Stimulated activated CD8-positive, alpha-beta memory T cell treated with anti-CD3 and anti-CD28 coated beads, Interleukin-12 subunit alpha, Interleukin-12 subunit beta, amount 100 ng/mL, for 4 hours (primary cell): Measurements from ENCODE around the gene PTPRT.

Source experiments
- DNase-seq: peaks from one replicate; pipeline ENCODE4 v3.0.0-alpha.2; 2020; ENCODE audit warnings: low read depth

The PTPRT gene

DNA sequence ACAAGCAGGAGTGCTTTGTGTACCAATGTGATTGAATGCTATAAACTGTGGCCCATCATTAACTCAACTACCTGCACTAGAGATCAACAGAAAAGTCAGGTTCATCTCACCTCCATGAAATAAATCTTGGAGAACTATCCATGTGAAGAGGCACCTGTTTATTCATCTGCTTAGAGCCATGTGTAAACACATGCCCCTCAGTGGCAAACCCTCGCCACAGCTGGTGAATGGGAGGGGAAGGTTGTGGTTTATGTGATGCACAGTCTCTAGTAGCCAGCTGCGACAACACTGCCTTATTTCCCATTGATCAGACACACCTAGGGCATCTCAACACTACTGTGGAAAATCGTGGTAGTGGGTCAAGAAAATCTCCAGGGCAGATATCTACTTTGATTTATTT lies 640.2 kb downstream of the PTPRT start:
- DNase-seq: no peak

DNA sequence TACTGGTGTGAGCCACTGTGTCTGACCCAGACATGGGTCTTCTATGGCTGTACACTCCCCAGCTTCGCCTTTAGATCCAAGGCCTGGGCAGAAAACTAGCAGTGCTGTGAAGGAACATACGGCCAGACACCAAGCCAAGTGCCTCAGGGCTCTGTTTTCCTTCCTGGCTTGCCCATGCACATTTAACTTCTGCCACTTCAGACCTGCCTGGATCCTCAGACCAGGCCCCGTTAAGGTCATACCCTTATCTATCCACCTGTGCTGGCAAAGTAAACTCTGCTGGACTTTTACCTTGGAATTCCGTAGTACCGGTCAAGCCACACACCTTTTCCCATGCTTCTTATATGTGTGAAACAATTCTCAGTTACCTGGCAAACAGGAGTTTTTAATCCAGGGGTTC lies 644.8 kb downstream of the PTPRT start:
- no peak for DNase-seq

DNA sequence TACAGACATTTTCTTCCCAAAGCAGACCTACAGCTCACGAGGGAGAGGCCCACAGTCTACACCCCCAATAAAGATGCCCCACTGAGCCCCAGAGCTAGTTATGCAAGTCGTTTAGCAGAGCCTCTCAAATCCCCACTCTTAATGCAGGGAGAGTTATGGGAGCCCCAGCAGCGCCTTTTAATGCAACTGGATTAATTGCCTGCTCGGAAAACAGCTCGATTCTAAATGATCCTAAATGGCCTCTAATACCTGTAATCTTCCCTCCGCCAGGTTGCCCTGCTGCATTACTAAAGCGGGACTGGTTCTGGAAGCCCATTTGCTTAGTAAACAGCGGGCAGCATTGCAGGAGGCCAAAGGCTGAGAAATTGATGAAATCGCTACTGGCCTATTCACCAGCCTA lies 656.9 kb downstream of the PTPRT start:
- no peak for DNase-seq

DNA sequence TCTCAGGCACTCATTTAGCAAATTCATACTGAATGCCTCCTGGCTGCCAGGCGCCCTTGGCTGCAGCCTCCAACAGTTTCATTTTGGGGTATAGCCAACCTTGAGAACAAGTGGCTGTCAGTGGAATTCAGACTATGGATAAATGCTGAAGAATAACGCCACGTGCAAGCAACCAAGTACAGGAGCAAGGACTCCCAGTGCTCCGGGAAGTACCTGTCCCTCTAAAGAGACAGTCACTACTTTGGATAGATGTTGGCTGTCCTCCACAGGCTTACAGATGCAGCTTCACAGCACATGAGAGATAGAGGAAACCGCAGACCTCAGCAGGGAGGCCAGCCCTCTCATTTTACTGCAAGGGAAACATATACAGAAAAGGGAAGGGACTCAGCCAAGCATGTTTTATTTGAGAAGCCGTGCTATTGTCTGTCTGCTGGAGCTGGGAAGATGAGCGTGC lies 658.2 kb downstream of the PTPRT start:
- no peak for DNase-seq

DNA sequence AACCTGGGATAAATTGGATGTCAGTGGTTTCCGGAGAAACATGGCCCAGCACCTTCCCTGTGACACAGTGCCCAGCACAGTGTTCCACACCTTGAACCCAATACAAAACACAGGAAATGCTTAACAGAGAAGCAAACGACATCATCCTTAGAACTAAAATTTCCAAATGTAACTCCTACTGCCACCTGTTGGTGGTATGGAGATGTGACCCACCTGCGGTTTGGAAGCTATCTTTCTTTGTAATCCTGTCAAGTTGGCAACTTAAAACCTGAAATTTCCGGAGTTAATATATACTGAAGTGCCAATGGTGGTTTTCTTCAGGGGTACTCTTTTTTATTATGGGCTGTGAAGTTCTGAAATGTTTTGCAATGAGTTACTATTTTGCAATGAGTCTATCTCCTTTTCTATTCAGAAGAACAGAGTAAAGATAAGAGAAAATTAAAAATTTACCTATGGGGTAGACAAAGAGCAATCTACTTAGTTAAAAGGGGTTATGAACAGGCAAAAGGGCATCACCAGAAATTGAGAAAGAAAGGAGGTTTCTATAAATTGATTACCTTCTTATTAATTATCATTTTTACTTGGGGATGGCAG lies 658.8 kb downstream of the PTPRT start:
- no peak for DNase-seq

DNA sequence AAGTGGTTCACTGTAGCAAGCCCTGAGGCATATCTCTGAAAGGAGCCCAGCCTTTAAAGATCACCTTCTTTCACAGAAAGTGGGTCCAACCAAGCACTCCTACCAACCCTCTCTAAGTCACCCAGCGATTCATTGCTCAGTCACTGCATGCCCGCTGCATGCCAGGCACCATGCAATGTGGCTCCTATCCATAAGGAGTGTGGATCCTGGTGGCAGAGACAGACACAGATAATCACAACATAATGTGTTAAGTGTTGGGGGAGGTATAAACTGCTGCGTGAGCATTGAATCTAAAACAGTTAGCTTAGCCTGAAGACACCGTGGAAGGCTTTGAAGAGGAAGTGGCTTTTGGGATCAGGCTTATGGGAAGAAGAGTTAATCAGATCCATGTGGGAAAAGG lies 659.5 kb downstream of the PTPRT start:
- no peak for DNase-seq

DNA sequence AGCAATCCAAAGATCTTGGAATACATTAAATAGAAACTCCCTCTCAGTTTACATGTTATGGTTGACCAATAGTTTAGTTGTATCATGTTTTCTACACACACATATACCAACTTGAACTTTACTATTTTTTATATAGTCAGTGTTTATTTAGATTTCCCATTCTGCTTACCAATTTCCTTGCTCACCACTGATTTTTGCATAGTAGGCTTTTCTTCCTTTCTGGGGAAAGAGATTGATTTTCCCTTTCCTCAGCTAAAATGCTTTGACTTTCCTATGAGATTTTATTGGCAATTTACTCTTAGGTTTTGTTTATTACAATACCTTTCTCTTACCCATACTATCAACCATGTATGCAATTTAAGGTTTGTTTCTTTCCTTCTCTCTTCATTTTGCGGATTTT lies 665.6 kb downstream of the PTPRT start:
- no peak for DNase-seq

DNA sequence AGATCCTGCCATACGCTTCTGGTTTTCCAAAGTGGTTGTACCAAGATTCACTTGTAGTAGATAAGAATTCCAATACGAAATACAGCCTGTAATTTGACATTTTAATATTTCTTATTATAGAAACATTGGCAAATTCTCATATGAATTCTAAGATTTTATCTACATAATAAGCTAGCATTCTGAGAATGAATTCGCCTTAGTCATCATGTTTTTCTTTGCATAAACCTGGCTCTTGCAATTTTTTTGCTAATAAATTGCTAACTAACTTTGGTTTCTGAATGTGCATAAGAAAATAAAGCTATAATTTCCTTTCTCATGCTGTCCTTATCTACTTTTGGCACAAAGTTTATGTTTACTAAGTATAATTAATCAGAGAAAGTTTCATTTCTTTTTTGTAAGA lies 673.0 kb downstream of the PTPRT start:
- no peak for DNase-seq

DNA sequence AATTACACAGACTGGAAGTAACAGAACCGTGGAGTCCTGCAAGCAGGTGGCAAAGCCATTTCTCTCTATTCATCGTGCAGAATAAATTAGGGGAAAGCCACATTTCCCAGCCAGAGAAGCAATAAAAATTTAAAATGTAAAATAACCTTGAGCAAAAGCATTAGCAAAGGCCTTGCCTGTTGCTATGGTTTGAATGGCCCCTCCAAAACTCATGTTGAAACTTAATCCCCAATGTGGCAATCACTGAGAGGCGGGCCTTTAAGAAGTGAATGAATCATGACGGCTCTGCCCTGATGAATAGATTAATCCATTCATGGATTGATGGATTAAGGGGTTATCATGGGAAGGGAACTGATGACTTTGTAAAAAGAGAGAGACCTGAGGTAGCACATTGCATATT lies 679.0 kb downstream of the PTPRT start:
- no peak for DNase-seq

DNA sequence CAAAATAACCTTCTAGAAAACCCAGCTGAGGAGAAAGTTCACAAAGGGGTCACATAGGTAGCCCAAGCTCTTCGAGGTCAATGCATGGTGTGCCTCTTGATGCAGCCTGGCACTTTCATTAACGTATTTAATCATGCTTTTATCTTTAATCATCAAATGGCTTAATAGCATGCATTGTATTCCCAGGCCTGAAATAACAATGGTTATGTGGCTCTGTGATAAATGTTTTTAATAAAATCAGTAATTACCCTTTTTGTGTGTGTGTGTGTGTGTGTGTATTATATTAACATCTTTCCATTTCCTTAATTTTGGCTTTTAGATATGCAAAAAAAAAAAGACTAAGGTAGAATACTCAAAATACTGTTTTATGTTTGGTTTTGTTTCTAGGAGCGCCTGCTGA lies 681.8 kb downstream of the PTPRT start:
- no peak for DNase-seq

DNA sequence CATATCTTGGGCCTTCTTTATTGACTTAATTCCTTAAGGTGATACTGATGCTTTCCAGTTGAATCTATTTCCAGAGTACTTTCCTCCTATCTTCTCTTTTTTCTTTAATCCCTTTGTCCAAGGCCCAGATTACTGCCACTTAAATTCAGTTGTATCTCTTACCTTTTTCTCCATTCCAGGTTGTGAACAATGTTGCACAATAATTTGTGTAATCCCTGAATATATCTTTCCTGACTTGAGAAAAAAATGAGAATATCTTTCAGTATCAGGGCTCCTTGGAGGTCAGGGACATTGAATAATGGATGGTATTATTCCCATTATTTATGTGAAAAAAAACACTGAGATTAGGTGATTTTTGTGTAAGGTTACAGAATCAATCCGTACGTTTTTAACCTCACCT lies 683.3 kb downstream of the PTPRT start:
- no peak for DNase-seq

DNA sequence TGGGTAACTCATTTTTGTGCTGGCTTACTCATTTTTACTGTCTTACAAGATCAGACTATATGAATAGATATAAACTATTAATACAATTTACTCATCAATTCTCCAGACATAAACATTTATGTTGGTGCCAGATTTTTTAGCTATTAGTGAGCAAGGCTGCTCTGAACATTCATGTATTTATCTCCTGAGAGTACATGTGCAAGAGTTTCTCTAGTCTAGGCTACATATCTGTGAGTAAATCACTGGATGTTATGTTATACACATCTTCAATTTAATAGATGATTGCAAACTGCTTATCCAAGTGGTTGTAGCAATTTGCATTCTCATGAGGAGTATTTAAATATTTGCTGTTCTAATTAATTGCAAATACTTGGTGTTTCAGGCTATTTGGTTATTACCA lies 687.1 kb downstream of the PTPRT start:
- no peak for DNase-seq

DNA sequence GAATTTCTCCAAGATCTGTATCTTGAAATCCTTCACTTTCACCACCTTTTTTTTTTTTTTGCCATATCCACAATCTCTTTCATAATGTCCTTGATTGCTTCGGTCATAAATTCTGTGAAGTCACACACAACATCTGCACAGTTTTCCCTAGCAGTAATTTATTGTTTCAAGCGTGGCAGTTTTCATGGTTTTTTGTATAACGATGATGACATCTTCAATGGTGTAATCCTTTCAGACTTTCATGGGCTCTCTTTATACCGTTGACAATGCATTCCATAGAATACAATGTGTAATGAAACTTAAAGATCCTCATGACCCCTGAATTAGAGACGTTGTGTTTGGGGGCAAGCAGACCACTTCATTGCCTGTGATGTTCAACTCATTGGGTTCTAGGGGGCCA lies 693.1 kb downstream of the PTPRT start:
- no peak for DNase-seq

DNA sequence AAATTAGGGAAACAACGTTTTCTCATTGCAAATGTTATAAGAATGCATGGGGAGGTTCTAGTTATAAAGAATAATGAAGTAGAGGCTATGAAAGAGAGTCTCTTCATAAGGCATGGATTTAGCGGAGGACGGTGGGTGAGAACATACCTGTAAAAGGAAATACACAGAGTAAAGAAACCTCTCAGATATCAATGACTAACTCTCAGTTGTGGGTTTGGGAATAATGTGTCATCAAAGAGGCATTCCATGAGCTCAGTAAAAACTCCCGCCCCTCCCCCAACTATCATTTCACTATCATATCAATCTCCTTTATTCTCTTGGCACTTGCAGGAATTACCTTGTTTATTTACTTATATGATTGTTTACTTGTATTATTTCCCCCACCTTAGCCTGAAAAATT lies 695.4 kb downstream of the PTPRT start:
- no peak for DNase-seq

DNA sequence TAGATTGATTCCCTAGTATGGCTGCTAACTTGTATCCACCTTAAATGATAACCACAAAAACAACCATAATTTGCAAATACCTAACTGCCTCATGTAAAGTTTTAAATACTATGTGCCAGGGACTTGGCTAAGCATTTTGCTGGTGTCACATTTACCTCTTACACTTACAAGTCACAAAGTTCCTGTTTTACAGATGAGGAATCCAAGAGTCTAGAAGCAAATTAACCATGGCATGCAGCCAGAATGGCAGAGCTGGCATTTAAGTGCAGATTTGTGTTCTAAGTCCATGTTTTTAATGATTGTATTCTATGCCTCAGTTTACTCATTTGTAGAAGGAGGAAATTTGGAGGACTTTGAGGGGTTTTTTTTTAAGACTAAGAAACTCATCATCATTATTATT lies 696.7 kb downstream of the PTPRT start:
- DNase-seq: no peak

DNA sequence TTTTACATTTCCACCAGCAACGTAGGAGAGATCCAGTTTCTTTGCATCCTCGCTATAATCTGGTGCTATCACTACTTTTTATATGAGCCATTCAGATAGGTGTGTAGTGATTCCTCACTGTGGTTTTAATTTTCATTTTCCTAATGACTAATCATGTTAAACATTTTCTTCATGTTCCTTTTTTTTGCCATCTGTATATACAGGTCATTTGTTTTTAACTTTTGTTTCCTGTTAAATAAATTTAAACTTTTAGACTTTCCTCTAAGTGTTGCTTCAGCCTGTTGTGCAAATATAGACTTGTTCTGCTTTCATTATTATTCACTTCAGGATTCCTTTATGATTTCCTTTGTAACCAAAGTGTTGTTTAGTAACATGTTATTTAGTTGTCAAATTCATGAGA lies 697.4 kb downstream of the PTPRT start:
- DNase-seq: no peak

DNA sequence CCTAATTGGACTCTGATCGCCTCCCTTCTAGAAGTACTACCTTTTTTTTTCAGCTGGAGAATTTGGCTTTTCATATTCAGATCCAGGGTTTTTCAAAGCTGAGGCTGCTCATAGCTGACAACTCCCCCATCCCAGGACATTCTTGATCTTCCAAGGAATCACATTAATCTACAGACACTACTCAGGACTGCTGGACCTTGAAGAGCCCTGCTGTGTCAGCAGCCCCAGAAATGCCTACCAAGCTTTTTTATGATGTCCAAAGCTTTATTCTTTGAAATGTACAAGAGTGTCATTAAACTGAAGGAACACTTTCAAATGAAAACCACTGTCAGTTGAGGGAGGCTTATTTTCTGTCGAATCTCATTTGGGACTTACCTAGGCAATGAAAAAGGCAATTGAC lies 704.1 kb downstream of the PTPRT start:
- DNase-seq: no peak

DNA sequence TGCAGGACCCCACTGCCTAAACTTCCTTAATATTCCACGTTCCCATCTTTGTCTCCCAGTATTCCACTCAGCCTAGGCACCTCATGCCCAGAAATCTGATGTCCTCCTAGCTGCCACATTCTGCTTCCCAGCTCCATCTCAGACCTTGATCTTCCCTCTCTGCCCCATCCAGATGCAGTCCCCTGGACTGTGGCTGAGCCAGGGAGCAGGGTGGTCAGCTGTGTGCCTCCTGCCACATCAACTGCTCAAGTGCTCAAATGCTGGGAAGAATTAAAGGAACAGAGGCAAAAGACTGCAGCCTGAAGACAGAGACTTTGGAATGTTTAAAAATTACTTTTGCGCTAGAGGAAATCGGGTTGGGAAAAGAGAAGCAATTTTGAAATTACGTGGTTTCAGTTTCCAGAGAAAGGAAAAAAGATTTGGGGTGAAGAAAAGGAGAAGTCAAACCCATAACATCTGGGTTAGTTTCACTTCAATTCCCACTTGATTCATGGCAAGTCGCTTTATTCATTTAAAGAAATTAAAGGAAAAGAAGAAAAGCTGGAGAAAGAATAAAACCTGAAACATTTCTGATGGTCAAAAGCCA lies 704.8 kb downstream of the PTPRT start:
- no peak for DNase-seq

DNA sequence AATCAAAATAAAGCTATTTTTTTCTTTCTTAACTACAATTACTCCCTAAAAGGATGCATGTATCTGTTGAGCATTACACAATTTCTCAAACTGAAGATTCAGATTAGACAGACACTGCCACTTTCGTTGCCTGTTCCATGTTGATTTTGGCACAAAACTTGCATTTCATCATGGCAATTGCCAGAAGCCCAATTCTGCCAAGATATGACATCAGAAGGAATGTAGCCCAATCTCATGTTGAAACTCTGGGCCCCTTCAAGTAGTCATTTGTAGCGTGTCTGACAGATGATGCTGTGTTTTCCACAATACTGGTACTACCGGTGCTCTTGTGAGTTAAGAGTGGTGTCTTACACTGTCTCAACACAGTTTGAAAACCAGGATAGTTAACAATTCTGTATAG lies 705.4 kb downstream of the PTPRT start:
- DNase-seq: no peak

DNA sequence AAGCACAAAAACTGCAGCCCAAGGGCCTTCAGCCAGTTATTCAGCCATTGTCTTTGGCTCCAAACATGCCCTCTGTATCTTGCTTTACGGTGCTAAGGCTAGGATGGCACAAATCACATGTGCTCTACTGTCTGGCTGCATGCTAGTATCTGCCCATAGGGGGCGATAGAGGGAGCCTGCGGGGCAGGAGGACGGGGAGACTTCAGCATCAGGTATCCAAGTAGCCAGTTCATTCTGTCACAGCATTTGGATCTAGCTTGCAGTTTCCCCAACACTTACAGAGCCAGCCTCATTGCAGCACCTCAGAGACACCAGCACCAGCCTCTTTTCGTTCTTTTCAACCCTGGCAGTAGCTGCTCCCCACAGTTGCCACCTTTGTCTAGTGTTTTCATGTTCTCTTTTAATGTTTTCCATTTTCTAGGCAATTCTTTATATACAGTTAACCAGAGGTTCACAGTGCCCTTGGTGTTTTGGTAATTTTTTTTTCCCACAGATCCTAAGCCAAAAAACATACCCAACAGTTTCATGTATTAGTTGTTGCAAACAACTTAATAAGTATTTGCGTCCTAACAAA lies 705.9 kb downstream of the PTPRT start:
- DNase-seq: no peak

DNA sequence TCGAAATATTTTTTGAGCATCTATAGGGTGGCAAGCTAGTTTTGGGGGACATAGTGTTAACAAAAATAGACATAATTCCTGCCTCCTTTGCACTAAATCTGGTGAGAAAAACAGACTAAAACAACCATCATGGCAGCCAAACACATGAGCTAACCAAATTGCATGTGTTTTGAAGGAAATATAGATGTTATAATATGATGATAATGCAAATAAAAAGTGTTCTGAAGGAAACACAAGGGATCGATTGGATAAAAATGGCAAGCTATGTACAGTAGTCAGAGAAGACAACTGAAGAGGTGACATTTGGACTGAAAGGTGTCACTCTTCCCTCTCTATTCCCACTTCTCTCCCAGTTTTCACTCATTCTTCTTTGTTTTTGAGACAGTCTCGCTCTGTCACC lies 706.9 kb downstream of the PTPRT start:
- no peak for DNase-seq

DNA sequence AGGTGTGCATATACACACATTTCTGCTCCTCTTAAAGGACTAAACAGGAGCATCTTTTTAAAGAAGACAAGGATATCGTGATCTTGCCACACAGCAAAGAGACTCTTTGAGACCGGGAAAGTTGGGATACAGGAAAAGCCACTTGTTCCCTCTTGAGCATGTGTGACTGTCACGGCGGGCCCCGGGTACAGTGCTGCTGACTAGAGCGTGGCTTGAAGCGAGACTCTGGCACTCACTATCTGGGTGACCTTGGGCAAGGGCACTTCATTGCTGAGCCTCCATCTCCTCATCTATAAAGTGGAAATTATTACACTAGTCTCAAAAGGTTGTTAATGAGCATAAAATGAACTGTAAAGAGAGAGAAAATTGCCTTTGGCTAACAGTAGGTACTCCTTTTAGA lies 713.9 kb downstream of the PTPRT start:
- DNase-seq: no peak

DNA sequence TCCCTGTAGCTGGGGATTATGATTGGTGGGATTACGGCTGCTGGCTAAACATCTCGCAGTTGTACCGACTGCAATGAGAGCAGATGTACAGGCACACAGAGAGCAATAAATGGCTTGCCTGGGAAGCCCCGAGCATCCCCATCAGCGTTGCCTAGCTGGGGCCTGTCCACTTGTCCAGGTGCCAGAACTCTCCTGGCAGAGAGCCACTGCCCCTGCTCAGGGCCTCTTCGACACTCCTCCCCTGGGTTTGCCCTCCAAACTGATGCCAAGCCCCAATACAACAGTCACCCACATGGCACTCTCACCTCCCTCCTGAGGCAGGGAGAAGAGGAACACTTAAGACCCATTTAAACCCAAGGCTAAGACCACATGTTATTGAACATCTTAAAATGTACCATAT lies 715.1 kb downstream of the PTPRT start:
- DNase-seq: no peak

DNA sequence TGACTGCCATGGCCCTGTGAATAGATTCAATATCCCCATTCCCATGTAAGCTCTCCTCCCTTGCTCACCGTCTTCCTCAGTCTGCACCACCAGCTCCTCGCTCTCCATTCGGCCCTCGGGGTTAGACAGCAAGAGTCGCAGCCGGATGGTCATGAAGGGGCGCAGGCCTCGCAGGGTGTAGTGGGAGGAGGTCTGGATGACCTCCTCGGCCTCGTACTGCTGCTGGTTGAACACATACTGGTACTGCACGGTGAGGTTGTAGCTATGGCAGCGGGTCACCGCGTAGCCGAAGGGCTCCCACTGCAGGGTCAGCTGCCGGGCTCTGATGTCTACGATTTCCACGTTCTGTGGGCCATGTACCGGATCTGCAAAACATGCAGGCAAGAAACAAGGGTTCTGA lies 717.5 kb downstream of the PTPRT start:
- no peak for DNase-seq
